Loucy (cell line): Measurements from ENCODE around the gene TRAPPC4.
"Not testable (repeated sequence)": the region's sequence is repeated elsewhere in the genome, so short reads cannot be mapped to it uniquely, and the experiment has no call there.

ENCODE experiments used
- H2AFZ ChIP-seq: fragments of 200-600 bp; sonication (generic); 2 replicates; pipeline ENCODE4 v1.6.0; 2016; ENCODE audit warnings: antibody characterized with exemption, mild to moderate bottlenecking, low read length, moderate library complexity
- H3F3A ChIP-seq: fragments of 200-600 bp; 2 replicates; pipeline ENCODE4 v1.6.0; 2016; ENCODE audit warnings: antibody characterized with exemption, low read depth, mild to moderate bottlenecking
- H3K27me3 ChIP-seq: fragments of 200-600 bp; sonication (generic); 2 replicates; pipeline ENCODE4 v1.6.1; 2014; ENCODE audit warnings: low read length, mild to moderate bottlenecking; ENCODE audit not compliant: insufficient read depth, poor library complexity, severe bottlenecking
- H3K36me3 ChIP-seq: fragments of 200-600 bp; sonication (generic); 2 replicates; pipeline ENCODE4 v1.6.1; 2016; ENCODE audit warnings: low read length; ENCODE audit not compliant: insufficient read depth
- H3K4me1 ChIP-seq: fragments of 200-600 bp; sonication (generic); 2 replicates; pipeline ENCODE4 v1.5.1; 2014; ENCODE audit warnings: low read length, mild to moderate bottlenecking; ENCODE audit not compliant: insufficient read depth, poor library complexity, severe bottlenecking
- H3K4me2 ChIP-seq: fragments of 200-600 bp; sonication (generic); 2 replicates; pipeline ENCODE4 v1.6.0; 2014; ENCODE audit warnings: antibody characterized with exemption, low read length, low read depth, mild to moderate bottlenecking; ENCODE audit not compliant: poor library complexity, severe bottlenecking
- H3K4me3 ChIP-seq: fragments of 200-600 bp; sonication (generic); 2 replicates; pipeline ENCODE4 v1.5.1; 2014; ENCODE audit warnings: low read length, mild to moderate bottlenecking, mixed read lengths; ENCODE audit not compliant: poor library complexity, severe bottlenecking
- H3K79me2 ChIP-seq: fragments of 200-600 bp; sonication (generic); 2 replicates; pipeline ENCODE4 v1.6.1; 2014; ENCODE audit warnings: low read length; ENCODE audit not compliant: insufficient read depth
- H3K9ac ChIP-seq: fragments of 200-600 bp; sonication (generic); 2 replicates; pipeline ENCODE4 v1.6.0; 2014; ENCODE audit warnings: mild to moderate bottlenecking, low read depth, low read length, moderate library complexity; ENCODE audit not compliant: poor library complexity, severe bottlenecking
- H3K9me2 ChIP-seq: fragments of 200-600 bp; sonication (generic); replicated peaks from 2 replicates; pipeline ENCODE4 v1.6.1; 2016; ENCODE audit warnings: low read depth, low read length, mixed read lengths
- H3K9me3 ChIP-seq: fragments of 200-600 bp; sonication (generic); 2 replicates; pipeline ENCODE4 v1.6.1; 2014; ENCODE audit warnings: mild to moderate bottlenecking, antibody characterized with exemption, low read length, low read depth; ENCODE audit not compliant: insufficient read depth
- H4K20me1 ChIP-seq: fragments of 200-600 bp; sonication (generic); 2 replicates; pipeline ENCODE4 v1.6.0; 2014; ENCODE audit warnings: antibody characterized with exemption, low read length, mild to moderate bottlenecking; ENCODE audit not compliant: insufficient read depth, poor library complexity, severe bottlenecking
- EZH2phosphoT487 ChIP-seq: fragments of 200-600 bp; IDR thresholded peaks from 2 replicates; pipeline ENCODE4 v1.6.1; 2018; ENCODE audit warnings: antibody characterized with exemption, mild to moderate bottlenecking, moderate library complexity, borderline replicate concordance
- TF ChIP-seq, protein P1 (sequence below): fragments of 200-600 bp; sonication (generic); conservative IDR thresholded peaks from 2 replicates; pipeline ENCODE4 v1.5.1; 2014; ENCODE audit warnings: mild to moderate bottlenecking, antibody characterized with exemption, low read length

TRAPPC4 gene

DNA sequence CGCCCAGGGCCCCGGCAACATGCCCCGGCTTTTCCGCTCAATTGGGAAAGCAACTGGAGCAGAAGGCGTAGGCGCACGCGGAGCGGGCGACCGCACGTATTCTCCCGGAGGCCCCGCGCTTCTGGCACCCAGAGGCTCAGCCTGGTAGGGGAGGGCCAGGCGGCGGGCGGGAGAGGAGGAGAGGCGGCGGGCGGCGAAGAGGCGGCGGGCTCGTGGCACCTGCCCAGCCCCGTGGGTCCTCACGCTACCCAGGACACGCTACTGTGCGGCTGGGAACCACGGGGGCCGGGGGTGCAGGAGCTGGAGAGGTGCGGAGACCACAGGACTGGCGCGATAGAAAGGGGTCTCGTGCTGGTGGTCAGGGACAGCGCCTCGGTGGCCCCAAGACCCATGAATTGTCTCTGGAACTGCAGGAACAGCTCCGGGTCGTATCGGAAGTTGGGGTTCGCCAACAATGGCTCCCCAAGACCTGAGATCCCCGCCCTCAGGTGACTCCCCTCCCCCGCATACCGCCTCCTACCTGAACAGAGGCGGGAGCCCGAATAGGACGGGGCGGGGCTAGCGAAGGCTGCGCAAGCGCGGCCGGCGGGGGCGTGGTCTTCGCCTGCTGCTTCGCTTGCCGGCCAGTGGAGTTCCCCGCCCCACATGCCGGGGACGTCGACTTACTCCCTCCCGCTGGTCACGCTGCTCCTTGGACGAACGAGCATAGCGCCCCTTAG is 11.9 kb downstream of the TRAPPC4 start, which contains the start of gene SLC37A4:
SLC37A4 (minus strand) TSS at position 549 of the 719 bp plus-strand sequence.
- peak within 1 kb of the TSS; percentile 100 for H2AFZ ChIP-seq
- no peaks in the 10 kb centered on the region for H3F3A ChIP-seq
- no peaks in the 10 kb centered on the region for H4K20me1 ChIP-seq
- TF ChIP-seq EZH2phosphoT487, result no peak
- TF ChIP-seq, protein P1, sequence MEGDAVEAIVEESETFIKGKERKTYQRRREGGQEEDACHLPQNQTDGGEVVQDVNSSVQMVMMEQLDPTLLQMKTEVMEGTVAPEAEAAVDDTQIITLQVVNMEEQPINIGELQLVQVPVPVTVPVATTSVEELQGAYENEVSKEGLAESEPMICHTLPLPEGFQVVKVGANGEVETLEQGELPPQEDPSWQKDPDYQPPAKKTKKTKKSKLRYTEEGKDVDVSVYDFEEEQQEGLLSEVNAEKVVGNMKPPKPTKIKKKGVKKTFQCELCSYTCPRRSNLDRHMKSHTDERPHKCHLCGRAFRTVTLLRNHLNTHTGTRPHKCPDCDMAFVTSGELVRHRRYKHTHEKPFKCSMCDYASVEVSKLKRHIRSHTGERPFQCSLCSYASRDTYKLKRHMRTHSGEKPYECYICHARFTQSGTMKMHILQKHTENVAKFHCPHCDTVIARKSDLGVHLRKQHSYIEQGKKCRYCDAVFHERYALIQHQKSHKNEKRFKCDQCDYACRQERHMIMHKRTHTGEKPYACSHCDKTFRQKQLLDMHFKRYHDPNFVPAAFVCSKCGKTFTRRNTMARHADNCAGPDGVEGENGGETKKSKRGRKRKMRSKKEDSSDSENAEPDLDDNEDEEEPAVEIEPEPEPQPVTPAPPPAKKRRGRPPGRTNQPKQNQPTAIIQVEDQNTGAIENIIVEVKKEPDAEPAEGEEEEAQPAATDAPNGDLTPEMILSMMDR, result no peak
- H3K4me3 ChIP-seq, result peak within 1 kb of the TSS; percentile 93
- peak within 1 kb of the TSS; percentile 85 for H3K4me2 ChIP-seq
- H3K79me2 ChIP-seq, result peaks cover 28% of the 10 kb centered on the region
- H3K27me3 ChIP-seq, result no peaks in the 10 kb centered on the region
- peak within 1 kb of the TSS; percentile 89 for H3K9ac ChIP-seq
- no peaks in the 10 kb centered on the region for H3K9me2 ChIP-seq
- H3K4me1 ChIP-seq, result peaks cover 22% of the 10 kb centered on the region
- no peaks in the 10 kb centered on the region for H3K9me3 ChIP-seq
- peaks cover under 1% of the 10 kb centered on the region; the same call in 1 of the 2 replicates for H3K36me3 ChIP-seq

- no peaks in the 10 kb centered on the region for H3F3A ChIP-seq
- peaks cover 28% of the 10 kb centered on the region for H3K79me2 ChIP-seq
- H3K4me2 ChIP-seq, result no peak overlapping the region
- no peaks in the 10 kb centered on the region for H3K36me3 ChIP-seq
- H3K4me3 ChIP-seq, result no peak overlapping the region
- no peaks in the 10 kb centered on the region for H3K27me3 ChIP-seq
- H3K4me1 ChIP-seq, result peaks cover 22% of the 10 kb centered on the region
- no peaks in the 10 kb centered on the region for H4K20me1 ChIP-seq
- no peaks in the 10 kb centered on the region for H3K9me3 ChIP-seq
- peak overlapping the region; percentile 37; the same call in 1 of the 2 replicates for H2AFZ ChIP-seq
- H3K9ac ChIP-seq, result no peak overlapping the region
- TF ChIP-seq EZH2phosphoT487, result no peak
- TF ChIP-seq, protein P1, result no peak
- H3K9me2 ChIP-seq, result no peaks in the 10 kb centered on the region
These were observed 13.3 kb downstream of the TRAPPC4 start for GRCh38 chr11:119031912-119032280.

DNA sequence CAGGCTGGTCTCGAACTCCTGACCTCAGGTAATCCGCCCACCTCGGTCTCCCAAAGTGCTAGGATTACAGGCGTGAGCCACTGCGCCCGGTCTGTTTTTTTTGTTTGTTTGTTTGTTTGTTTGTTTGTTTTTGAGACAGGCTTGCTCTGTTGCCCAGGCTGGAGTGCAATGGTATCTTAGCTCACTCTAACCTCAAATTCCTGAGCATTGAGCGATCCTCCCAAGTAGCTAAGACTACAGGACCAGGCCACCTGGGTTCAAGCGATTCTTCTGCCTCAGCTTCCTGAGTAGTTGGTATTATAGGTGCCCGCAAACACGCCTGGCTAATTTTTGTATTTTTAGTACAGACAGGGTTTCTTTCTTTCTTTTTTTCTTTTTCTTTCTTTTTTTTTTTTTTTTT is 14.9 kb downstream of the TRAPPC4 start:
- H2AFZ ChIP-seq, H3K4me3 ChIP-seq, H3K9me2 ChIP-seq, H3K27me3 ChIP-seq, H3K36me3 ChIP-seq, H3F3A ChIP-seq, H4K20me1 ChIP-seq, H3K9ac ChIP-seq, H3K4me2 ChIP-seq, H3K9me3 ChIP-seq: not testable (repeated sequence)
- H3K4me1 ChIP-seq, result peaks cover 17% of the 10 kb centered on the region
- peaks cover 23% of the 10 kb centered on the region for H3K79me2 ChIP-seq

- H3K4me1 ChIP-seq, result peaks cover 4% of the 10 kb centered on the region
- no peaks in the 10 kb centered on the region for H3K36me3 ChIP-seq
- no peak overlapping the region for H3K9ac ChIP-seq
- no peak overlapping the region for H3K4me3 ChIP-seq
- H3K27me3 ChIP-seq, result no peaks in the 10 kb centered on the region
- TF ChIP-seq EZH2phosphoT487, result no peak
- TF ChIP-seq, protein P1, result no peak
- no peak overlapping the region for H2AFZ ChIP-seq
- H3F3A ChIP-seq, result no peaks in the 10 kb centered on the region
- H3K79me2 ChIP-seq, result peaks cover 9% of the 10 kb centered on the region
- H3K9me3 ChIP-seq, result no peaks in the 10 kb centered on the region
- no peaks in the 10 kb centered on the region for H4K20me1 ChIP-seq
- H3K4me2 ChIP-seq, result no peak overlapping the region
- no peaks in the 10 kb centered on the region for H3K9me2 ChIP-seq
These were observed 16.2 kb downstream of the TRAPPC4 start for GRCh38 chr11:119034813-119035212.
